Thyroid gland (tissue), 4 donors: ENCODE measurements around the gene KIF9.

Source experiments
- POLR2A ChIP-seq, 2 donors: fragments of 450-650 bp; IDR thresholded peaks; one replicate each; pipeline ENCODE4 v1.6.1; 2017; ENCODE audit warnings: antibody characterized with exemption in 2 of 2, mild to moderate bottlenecking in 2 of 2, moderate library complexity in 1 of 2
- TF ChIP-seq, protein P1 (sequence below), 6 experiments: fragments of 200-600 bp in 3 of 6; fragments of 450-650 bp in 3 of 6; sonication (generic) in 3 of 6; IDR thresholded peaks; one replicate each; pipeline ENCODE4 v1.5.1; 2016 to 2019; ENCODE audit warnings: antibody characterized with exemption in 6 of 6, mild to moderate bottlenecking in 2 of 6, inconsistent platforms in 1 of 6, moderate library complexity in 1 of 6

DNA sequence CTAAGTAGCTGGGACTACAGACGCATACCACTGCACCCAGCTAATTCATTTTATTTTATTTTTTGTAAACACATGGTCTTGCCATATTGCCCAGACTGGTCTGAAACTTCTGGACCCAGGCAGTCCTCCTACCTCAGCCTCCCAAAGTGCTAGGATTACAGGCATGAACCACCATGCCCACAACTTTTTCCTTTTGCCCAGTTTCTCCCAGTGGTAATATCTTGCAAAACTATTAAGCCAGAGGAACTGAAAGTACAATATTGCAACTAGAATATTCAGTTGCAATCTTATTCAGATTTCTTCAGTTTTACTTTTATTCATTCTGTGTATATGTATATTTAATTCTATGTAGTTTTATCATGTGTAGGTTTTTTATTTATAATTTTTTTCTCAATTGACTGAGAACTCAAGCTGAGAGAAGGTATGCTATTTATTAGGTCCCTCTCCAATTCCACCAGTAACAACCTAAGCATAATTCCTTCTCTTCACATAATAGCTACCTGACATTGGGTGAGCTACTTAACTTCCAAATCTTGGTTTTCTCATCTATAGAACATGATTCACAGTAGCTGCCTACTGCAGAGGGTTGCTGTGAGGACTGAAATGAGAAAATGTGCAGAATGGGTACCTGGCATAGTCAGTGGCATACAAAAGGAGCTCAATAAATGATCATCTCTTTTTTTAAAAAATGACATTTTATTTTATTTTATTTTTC lies 30.9 kb upstream of the KIF9 start:
- TF ChIP-seq, protein P1, sequence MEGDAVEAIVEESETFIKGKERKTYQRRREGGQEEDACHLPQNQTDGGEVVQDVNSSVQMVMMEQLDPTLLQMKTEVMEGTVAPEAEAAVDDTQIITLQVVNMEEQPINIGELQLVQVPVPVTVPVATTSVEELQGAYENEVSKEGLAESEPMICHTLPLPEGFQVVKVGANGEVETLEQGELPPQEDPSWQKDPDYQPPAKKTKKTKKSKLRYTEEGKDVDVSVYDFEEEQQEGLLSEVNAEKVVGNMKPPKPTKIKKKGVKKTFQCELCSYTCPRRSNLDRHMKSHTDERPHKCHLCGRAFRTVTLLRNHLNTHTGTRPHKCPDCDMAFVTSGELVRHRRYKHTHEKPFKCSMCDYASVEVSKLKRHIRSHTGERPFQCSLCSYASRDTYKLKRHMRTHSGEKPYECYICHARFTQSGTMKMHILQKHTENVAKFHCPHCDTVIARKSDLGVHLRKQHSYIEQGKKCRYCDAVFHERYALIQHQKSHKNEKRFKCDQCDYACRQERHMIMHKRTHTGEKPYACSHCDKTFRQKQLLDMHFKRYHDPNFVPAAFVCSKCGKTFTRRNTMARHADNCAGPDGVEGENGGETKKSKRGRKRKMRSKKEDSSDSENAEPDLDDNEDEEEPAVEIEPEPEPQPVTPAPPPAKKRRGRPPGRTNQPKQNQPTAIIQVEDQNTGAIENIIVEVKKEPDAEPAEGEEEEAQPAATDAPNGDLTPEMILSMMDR (IDR thresholded peaks at IDR 0.05), result no peak
- TF ChIP-seq POLR2A (IDR thresholded peaks at IDR 0.05), result no peak
